HG03066 (cell line): ENCODE results near the gene NEO1.
"Not testable (repeated sequence)": the region's sequence is repeated elsewhere in the genome, so short reads cannot be mapped to it uniquely, and the experiment has no call there.

Experiments used
- ATAC-seq: cut with Tn5 transposase; IDR thresholded peaks from one replicate; pipeline ENCODE4 v1.9.1; 2021; ENCODE audit warnings: low read depth; ENCODE audit not compliant: unreplicated experiment

Gene NEO1

DNA sequence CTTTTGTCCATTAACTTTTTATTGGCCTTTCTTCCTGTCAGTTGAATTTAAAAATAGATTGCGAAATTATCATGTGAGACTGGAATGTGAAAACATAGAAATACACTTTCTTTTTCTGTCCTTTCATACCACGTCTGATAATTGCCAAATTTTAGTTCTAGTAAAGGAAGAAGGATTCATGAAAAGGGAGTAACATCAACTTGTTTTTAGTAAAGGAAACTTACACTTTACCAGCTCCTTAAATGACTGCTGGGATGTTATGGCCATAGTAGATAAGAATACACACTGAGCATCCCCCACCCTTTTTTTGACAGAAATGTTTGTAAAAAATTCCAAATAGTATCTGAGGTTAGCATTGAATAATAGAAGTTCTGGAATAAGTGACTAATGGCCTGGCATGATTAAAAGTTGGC lies 137.9 kb downstream of the NEO1 start:
- ATAC-seq, result no peak

DNA sequence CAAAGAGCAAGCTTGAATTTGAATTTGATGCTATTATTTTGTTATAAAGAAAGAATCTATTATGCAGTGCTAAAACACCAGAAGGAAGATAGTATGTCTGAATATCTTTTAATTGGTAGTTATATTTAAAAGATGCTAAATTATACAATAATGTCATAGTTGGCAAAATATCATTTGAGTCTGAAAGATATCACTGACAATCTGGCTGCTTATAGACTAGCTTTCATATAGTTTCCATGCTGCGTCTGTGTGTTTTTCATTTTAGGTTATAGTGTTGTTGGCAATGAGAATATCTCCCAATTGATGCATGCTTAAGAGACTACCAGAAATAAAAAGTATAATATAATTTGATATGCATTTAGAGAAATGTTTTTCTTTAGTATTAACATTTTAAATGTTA lies 142.9 kb downstream of the NEO1 start:
- ATAC-seq, result no peak

DNA sequence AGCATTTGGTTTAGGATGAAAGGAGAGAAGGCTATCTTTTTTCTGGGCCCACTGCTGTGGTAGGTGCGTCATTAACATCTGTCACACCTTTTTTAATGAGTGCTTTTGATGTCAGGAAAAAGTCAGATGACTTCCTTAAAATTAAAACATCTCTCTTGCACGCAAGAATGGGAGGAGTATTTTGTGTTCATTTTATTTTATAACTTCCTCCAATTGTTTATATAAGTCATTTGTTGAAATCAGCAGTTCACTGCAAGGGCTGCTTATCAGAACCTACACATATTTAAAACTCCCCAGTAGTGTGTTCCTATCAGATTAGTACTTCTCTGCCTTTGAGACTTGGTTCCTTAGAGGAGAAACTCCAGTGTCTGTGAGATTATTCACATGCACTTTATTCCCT lies 143.8 kb downstream of the NEO1 start:
- ATAC-seq, result no peak

DNA sequence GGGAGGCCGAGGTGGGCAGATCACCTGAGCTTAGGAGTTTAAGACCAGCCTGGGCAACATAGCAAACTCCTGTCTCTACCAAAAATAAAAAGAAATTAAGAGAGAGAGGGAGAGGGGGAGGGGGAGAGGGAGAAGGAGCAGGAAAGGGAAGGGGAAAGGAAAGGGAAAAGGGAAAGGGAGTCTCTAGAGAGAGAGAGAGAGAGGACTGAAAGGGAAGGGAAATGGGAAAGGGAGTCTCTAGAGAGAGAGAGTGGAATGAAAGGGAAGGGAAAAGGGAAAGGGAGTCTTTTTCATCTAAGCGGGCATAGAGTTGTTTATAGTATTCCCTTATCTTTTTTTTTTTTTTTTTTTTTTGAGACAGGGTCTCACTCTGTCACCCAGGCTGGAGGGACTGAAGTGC lies 148.1 kb downstream of the NEO1 start:
- ATAC-seq, result no peak

DNA sequence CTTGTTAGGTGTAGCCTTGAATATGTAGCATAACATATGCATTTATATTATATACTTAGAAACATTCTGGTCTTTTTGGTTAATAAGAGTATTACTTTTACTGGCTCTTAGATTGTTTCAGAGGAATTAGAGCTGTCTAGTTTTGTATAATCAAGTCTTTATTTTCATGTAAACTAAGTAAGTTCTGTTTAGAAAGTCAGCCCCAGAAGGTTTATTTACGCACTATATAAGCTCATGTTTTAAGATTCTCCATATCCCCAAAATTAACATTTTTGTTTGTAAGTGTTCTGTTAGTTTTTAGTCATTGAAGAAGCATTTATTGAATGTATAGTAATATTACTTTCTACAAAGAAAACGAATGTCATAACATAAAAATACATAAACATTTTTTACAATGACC lies 158.4 kb downstream of the NEO1 start:
- no peak for ATAC-seq

DNA sequence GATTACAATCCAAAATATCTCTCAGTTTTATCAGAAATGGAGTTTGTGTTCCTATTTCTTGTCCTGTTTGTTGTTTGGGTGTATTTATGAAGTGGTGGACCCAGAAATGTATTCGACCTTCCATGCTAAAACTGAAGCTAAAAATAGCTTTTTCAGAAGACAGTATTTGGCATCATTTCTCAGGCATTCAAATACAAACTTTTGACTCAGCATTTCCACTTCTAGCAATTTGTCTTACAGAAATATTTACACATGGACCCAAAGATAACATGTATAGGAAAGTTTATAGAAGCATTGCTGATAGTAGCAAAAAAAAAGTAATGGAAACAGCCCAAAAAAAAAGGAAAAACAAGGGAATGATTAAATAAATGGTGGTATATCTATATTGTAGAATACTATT lies 160.2 kb downstream of the NEO1 start:
- no peak for ATAC-seq

DNA sequence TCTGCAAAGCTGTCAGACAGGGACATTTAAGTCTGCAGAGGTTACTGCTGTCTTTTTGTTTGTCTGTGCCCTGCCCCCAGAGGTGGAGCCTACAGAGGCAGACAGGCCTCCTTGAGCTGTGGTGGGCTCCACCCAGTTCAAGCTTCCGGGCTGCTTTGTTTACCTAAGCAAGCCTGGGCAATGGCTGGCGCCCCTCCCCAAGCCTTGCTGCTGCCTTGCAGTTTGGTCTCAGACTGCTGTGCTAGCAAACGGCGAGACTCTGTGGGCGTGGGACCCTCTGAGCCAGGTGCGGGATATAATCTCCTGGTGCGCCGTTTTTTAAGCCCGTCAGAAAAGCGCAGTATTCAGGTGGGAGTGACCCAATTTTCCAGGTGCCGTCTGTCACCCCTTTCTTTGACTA lies 169.2 kb downstream of the NEO1 start:
- ATAC-seq, result not testable (repeated sequence)

DNA sequence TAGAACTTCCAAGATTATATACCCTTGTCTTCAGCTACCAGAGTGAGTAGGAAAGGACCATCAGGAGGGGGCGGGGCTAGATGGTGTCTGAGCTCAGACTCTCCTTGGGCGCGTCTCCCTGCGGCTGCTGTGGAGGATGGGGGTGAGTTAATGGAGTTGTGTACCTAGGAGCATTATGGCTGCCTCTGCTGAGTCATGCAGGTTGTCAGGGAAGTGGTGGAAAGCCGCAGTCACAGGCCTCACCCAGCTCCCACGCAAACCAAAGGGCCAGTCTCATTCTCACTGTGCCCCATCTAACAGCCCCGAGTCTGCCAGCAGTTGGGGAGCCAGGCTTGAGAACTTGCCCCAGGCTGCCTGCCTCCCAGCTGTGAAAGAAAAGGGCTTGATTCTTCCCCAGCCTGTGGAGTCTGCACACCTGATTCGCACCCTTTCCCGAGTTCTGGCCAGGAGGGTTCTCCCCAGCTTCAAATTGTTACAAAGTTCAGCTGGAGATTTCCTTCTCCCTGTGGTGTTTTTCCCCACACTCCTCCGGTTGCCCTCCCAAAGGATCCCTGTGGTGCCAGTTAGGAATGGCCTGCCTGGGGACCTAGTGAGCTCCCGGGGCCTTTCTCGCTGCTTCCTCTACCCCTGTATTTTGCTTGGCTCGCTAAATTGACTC lies 173.2 kb downstream of the NEO1 start:
- ATAC-seq, result no peak

DNA sequence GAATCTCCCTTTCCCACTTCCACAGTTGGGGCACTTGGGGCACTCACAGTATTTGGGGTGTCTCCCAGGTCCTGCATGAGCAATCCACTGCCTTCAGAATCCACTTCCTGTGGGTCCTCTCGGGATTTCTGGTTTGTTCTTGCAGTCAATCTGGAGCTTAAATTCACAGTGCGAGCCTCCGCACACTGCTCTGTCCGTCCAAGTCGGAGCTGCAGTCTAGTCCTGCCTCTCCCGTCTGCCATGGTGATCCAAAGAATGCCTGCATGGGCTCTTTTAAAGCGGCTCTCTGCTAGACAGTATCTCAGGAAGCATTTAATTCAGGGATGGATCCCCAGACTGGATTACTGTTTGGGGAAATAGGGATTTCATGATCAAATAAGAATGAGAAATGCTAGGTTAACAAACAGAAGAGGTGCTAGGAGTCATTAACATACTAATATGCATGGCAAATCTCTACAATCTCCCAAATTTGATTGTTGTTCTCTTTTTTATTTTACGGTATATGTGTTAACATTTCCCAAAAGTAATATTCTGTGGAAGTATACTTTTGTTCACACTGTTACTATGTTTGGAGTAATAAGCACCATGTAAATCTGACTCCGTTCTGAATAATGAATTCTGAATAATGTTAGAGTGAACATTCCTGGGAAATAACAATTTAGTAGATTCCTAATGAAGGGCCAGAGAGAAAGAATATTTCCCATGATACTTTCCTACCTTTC lies 174.0 kb downstream of the NEO1 start:
- ATAC-seq, result no peak

DNA sequence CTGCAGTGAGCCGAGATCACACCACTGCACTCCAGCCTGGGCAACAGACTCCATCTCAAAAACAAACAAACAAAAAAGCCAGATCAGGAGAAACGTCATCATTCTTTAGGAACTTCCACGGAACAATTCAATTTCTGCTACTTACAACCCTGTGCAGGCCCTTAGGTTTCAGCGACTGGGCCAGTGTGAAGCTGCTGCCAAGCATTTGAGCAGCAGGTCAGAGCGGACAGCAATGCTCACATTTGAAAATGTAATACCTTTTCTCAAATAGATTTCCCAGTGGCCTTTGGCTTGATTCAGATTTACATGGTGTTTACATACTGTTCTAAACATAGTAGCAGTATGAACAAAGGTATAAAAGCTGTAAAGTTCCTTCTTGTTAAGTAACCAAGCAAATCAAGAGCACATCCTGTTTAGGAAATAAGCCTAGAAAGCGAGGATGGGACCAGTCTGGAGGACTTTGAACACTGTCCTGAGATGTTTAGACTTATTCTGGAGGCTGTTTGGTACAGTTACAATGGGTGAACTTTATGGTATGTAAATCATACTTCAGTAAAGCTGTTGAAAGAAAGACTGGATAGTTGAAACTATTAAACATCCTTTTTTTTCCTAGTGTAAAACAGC lies 175.3 kb downstream of the NEO1 start:
- no peak for ATAC-seq

DNA sequence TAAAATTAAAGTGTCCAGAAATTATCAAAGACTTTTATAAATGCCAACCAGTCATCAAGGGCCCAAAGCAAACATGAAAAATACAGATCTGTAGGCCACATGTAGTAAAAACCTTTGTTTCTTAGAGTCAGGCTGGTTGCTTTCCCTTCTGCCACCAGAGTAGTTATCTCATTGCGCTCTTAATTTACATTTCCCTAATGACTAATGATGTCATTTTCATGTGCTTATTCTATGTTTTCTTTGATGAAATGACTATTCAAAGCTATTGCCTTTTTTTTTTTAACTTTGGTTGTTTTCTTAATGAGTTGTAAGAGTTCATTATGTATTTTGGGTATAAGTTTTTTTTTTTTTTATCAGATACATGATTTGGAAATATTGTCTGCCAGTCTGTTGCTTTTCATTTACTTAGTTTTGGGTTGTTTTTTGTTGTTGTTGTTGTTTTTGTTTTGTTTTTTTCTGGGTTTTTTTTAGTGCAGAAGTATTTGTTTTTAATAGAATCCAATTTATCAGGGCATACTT lies 175.9 kb downstream of the NEO1 start:
- ATAC-seq, result no peak

DNA sequence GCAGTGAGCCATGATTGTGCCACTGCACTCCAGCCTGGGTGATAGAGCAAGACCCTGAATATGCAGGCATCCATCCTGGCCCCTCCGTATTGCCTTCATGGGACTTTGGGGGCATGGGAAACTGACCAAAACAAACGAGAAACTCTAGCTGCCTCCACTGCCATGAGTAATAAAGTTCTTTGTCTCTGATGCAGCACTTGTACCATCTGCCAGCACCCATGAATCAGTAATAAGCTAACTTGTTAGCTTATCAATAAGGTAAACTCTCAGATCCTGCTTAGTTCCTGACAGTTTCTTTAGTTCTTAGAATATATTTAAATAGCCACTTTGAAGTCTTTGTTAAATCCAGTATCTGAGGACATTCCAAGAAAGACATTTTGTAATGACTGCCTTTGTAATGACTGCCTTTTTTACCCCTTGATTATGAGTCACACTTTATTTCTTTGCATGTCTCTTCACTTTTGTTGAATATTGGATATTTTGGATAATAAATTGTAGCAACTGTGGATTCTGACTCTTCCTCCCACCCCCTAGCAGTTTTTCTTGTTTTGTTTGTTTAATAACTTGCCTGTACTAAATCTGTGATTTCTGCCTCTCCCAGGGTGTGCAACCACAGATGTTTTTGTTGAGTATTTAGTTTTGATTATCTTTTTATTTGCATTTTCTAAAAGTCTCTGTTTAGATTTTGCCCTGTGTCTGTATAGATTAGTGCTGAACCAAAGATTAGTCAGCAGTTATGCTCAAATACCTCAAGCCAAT lies 179.6 kb downstream of the NEO1 start:
- no peak for ATAC-seq

DNA sequence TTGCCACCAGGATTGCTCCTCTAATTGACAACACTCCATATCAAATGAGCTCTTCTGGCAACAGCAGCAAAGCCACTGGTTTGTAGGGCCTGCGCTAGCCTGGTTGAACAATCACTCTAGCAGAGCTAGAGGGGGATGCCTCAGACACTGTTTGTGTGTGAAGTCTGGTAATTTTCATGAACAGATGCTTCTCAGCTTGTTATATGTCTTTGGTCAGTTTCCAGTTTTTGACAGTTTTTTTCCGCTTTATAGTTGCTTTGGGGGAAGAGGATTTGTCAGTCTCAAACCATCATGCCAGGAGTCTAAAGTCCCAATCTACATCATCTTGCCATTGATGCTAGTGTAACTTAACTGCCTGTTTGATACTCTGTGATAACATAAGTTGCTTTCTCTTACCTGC lies 180.5 kb downstream of the NEO1 start:
- no peak for ATAC-seq

DNA sequence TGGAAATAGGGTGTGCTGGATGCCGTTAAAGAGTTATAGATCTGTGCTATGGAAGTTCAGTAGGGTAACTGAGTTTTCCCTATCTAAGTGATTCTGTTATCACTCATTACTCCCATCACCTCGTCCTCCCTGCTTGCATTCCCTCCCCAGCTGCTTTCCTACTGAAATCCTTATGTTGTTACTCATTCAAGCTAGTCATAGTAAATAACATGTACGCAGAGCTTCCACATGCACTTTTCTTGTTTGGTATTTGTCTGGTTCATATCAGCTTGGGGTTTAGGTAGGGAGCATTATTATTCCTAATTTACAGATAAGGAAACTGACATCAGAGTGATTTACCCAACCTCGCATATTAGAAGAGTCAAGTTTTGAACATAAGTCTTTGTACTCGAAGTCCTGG lies 181.4 kb downstream of the NEO1 start:
- ATAC-seq, result no peak

DNA sequence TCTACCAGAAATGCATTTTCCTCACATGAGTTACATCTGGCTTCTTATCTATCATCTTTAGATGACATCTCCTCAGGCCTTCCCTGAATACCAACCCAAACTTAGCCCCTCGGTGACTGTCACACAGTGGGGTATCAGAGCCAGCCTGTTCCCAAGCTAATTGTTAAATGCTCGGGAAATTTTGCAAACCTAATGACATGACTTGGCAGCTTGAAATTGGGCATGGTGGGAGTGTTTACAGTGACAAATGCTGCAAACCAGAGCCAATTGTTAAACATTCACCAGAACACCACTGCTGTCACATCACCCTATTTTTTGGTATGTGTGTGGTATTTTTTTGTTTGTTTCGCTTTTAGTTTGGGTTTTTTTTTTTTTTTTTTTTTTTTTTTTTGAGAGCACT lies 185.6 kb downstream of the NEO1 start:
- ATAC-seq, result no peak

DNA sequence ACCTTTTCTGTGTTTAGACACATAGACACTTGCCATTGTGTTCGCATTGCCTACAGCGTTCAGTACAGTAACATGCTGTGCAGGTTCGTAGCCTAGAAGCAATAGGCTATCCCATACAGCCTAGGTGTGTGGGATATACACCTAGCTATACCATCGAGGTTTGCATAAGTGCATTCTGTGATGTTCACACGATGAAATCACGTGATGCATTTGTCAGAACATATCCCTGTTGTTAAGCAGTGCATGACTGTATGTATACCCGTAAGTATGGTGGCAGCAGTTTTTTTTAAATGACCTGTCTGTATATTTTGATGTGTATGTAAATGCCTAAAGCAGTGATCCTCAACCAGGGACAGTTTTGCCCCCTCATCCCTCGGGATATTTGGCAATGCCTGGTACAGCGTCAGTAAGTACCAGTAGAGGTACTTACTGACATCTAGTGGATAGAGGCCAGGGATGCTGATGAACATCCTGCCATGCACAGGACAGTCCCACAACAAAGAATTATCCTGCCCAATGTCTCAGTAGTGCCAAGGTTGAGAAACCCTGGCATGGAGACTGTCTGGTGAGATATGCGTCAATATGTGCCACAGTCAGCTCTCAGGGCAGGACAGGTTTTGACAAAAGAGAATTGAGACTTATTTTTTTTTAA lies 187.4 kb downstream of the NEO1 start:
- no peak for ATAC-seq

DNA sequence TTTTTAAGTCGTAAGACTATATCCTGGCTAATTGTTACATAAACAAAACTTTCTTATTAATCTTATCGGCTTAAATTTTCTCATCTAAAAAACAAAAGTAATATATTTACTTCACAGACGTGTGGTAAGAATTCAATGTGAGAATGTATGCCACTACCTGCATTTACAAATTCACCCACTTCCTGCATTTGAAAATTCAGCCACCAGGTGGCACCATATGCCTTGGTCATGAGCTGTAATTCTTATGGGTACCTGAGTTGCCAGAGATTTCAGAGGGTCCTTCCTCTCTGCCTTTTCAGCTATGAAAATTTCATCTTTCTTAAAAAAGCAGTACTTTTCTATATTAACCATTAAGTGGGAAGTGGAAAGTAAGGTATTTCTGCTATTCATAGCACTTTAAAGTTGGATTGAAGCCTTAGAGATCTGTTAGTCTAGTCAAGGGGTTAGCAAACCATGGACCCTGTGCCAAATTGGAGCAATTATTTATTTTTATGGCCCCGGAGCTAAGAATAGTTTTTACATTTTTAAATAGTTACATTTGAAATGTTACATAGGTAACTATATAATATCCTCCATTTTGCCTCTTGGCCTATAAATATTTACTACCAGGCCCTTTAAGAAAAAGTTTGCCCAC lies 188.7 kb downstream of the NEO1 start:
- no peak for ATAC-seq

DNA sequence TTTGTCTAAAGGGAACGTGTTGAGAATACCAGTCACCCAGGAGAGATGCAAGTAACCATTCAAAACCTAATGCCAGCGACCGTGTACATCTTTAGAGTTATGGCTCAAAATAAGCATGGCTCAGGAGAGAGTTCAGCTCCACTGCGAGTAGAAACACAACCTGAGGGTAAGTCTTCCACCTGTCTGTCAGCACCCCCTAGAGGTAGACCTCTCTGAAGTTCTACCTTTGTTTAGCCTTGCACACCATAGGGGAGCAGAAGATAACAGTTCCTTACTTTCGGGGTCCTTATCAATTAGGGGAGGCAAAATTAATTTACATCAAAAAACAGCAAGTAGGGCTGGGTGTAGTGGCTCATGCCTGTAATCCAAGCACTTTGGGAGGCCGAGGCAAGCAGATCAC lies 192.1 kb downstream of the NEO1 start:
- ATAC-seq, result no peak

DNA sequence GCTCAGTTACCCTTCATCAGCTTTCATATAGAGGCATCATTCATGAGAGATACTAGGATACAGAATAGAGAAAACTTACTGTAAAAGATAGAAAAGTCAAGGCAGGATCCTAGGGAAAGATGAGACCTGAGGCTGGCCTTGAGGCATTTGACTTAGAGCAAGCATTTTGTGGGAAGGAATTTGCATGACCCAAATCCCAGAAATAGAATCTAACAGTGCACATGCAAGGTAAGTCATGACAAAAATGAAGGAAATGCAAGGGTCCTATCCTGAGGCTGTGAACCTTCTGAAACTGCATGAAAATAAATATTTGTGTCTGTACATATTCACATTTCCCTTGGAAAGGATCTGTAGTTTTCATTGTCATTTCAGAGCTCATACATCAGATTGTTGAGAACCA lies 194.2 kb downstream of the NEO1 start:
- ATAC-seq, result no peak

DNA sequence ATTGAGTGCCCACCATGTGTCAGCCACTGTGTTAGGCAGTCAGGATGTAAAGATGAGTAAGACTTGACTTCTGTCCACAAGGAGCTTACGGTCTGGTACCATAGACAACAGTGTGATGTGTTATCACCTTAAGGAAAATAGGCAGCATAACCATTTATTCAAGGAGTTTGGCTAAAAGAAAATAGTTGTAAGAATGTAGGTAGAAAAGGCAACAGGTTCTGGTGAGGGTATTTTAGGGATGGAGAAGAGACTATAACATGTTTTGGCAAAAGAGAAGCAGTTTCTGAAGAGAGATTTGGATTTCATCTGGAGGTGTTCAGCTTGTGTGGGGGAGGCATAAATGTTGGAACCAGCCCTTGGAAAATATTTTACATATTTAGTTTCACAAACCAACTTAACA lies 194.6 kb downstream of the NEO1 start:
- ATAC-seq, result no peak
